Neural progenitor cell (in vitro differentiated cells): Measurements from ENCODE around the gene TBC1D1. TPM values are rescaled to one million over a fixed set of nuclear protein-coding genes. Genes with fewer than 3 reads are reported as not detected.
A peak's percentile ranks its signal among the peaks of the same experiment; 100 is the strongest.

Experiments used
- DNase-seq: peaks from one replicate; pipeline ENCODE4 v3.0.0-alpha.2; 2016; ENCODE audit warnings: low spot score
- H2AFZ ChIP-seq: fragments of 200-600 bp; sonication (generic); replicated peaks from 2 replicates; pipeline ENCODE4 v1.6.1; 2016; ENCODE audit warnings: antibody characterized with exemption
- H3F3A ChIP-seq: fragments of 200-600 bp; sonication (generic); 2 replicates; pipeline ENCODE4 v1.6.1; 2016; ENCODE audit warnings: antibody characterized with exemption, low read depth
- H3K27ac ChIP-seq: fragments of 200-600 bp; sonication (generic); 2 replicates; pipeline ENCODE4 v1.5.1; 2016; ENCODE audit warnings: mild to moderate bottlenecking
- H3K27me3 ChIP-seq: fragments of 200-600 bp; sonication (generic); 2 replicates; pipeline ENCODE4 v1.6.1; 2016; ENCODE audit warnings: mild to moderate bottlenecking, moderate library complexity
- H3K36me3 ChIP-seq: fragments of 200-600 bp; sonication (generic); 2 replicates; pipeline ENCODE4 v1.5.1; 2016
- H3K4me1 ChIP-seq: fragments of 200-600 bp; sonication (generic); 2 replicates; pipeline ENCODE4 v1.6.1; 2016; ENCODE audit warnings: mixed run types
- H3K4me2 ChIP-seq: fragments of 200-600 bp; sonication (generic); 2 replicates; pipeline ENCODE4 v1.6.1; 2016
- H3K4me3 ChIP-seq: fragments of 200-600 bp; sonication (generic); 2 replicates; pipeline ENCODE4 v1.5.1; 2016
- H3K79me2 ChIP-seq: fragments of 200-600 bp; sonication (generic); 2 replicates; pipeline ENCODE4 v1.6.1; 2016; ENCODE audit warnings: low read depth
- H3K9ac ChIP-seq: fragments of 200-600 bp; sonication (generic); 2 replicates; pipeline ENCODE4 v1.6.1; 2016
- H3K9me3 ChIP-seq: fragments of 200-600 bp; sonication (generic); 2 replicates; pipeline ENCODE4 v1.5.1; 2016; ENCODE audit warnings: low read depth
- H4K20me1 ChIP-seq: fragments of 200-600 bp; sonication (generic); 2 replicates; pipeline ENCODE4 v1.6.1; 2016; ENCODE audit warnings: low read depth
- H3K27ac Mint-ChIP-seq: 3 replicates; pipeline ENCODE4 v1.8.0; 2021; ENCODE audit warnings: mixed read lengths
- H3K27me3 Mint-ChIP-seq: 2 replicates; pipeline ENCODE4 v1.8.0; 2022; ENCODE audit warnings: low read depth, mild to moderate bottlenecking, inconsistent platforms, moderate library complexity, mixed read lengths; ENCODE audit not compliant: insufficient read depth
- H3K36me3 Mint-ChIP-seq: 3 replicates; pipeline ENCODE4 v1.8.0; 2021; ENCODE audit warnings: mixed read lengths
- H3K4me1 Mint-ChIP-seq: 3 replicates; pipeline ENCODE4 v1.8.0; 2021; ENCODE audit warnings: mixed read lengths
- H3K4me3 Mint-ChIP-seq: 3 replicates; pipeline ENCODE4 v1.8.0; 2021; ENCODE audit warnings: mild to moderate bottlenecking, moderate library complexity, mixed read lengths
- H3K9me3 Mint-ChIP-seq: 3 replicates; pipeline ENCODE4 v1.8.0; 2020; ENCODE audit warnings: mixed read lengths
- CTCF ChIP-seq: fragments of 200-600 bp; sonication (generic); IDR thresholded peaks from 2 replicates; pipeline ENCODE4 v1.5.1; 2017; ENCODE audit warnings: antibody characterized with exemption, mild to moderate bottlenecking
- EZH2 ChIP-seq: fragments of 200-600 bp; sonication (generic); IDR thresholded peaks from 2 replicates; pipeline ENCODE4 v1.6.1; 2017; ENCODE audit warnings: antibody characterized with exemption, mild to moderate bottlenecking, moderate library complexity
- EZH2phosphoT487 ChIP-seq: fragments of 200-600 bp; sonication (generic); IDR thresholded peaks from 2 replicates; pipeline ENCODE4 v1.6.1; 2017; ENCODE audit warnings: antibody characterized with exemption
- total RNA-seq: library from RNA; depleted of rRNA; stranded (reverse); fragments of >200 nt; gene quantifications from 2 replicates; pipeline ENCODE4 v1.2.3, GENCODE V29; 2015; ENCODE audit warnings: low replicate concordance

TBC1D1 gene
- total RNA-seq, 1 donor from 2014 or later, result 208 TPM

DNA sequence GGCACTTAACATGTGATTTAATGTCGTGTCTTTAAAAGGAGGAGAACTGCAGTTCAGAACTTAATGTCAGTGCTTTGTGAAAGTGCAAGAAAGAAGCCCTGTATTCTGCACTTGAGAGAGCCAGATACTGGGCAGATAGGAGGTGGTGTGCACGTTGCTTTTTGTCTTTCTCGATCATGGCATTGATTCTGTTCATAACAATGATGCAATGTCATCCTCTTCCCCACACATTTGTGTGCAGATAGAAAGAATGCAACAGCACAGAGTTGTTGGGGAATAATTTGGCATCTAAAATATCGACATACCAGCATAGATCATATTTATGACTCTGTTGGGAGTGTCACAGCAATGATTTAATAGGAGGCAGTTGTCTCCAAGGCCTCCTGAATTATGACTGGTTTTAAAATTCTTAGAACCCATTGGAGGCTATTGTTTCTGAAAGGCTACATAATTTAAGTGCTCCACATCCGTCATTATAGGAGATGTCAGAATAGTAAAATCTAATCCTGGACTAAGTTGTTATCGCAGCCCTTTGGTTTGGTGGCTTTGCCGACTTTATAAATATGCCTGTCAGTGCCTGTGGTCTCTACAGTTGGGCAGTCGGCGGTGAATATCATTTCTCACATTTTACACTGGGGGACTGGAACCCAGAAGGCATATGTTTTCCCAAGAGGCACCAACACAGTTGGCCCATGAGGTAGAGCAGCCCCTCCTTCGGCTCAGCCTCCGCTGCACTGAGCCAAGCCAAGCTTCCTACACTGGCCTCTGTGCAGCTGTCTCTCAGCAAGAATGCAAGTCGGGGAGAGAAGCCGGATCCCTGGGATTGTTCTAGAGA lies 194.2 kb downstream of the TBC1D1 start:
- peaks cover 12% of the 10 kb centered on the region for H3K4me1 ChIP-seq
- no peak overlapping the region for H3K27ac Mint-ChIP-seq
- H3K9me3 Mint-ChIP-seq, result peaks cover 2% of the 10 kb centered on the region
- peaks cover 11% of the 10 kb centered on the region for H3K27me3 Mint-ChIP-seq
- no peak overlapping the region for H3K9ac ChIP-seq
- H3K4me3 Mint-ChIP-seq, result no peak overlapping the region
- no peaks in the 10 kb centered on the region for H3F3A ChIP-seq
- H4K20me1 ChIP-seq, result no peaks in the 10 kb centered on the region
- peaks cover 52% of the 10 kb centered on the region for H3K4me1 Mint-ChIP-seq
- H3K9me3 ChIP-seq, result no peaks in the 10 kb centered on the region
- H3K36me3 Mint-ChIP-seq, result peaks cover 17% of the 10 kb centered on the region
- TF ChIP-seq EZH2, result no peak
- TF ChIP-seq CTCF, result no peak
- TF ChIP-seq EZH2phosphoT487, result no peak
- peak; percentile 20 for DNase-seq
- no peak overlapping the region for H3K27ac ChIP-seq
- no peak overlapping the region for H2AFZ ChIP-seq
- no peak overlapping the region for H3K4me2 ChIP-seq
- no peaks in the 10 kb centered on the region for H3K27me3 ChIP-seq
- no peaks in the 10 kb centered on the region for H3K79me2 ChIP-seq
- H3K36me3 ChIP-seq, result no peaks in the 10 kb centered on the region
- H3K4me3 ChIP-seq, result no peak overlapping the region

DNA sequence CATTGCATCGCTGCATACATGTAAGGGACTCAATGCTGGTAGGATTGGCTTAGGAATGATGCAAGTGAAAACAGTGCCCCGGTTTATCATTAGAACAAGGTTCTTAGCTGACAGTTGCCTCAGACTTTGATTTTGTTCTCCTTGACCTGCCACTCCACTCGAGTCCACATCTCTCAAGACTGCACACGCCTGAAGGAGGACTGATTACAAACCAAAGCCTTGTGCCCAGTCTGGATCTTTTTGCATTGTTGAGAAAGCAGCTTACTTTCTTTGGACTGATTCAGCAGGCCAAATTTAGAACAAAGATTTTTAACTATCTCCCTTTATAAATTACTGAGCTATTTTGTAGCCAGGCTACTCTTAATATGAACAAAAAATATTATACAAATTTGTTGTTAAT lies 194.9 kb downstream of the TBC1D1 start:
- no peak overlapping the region for H3K4me3 ChIP-seq
- no peak overlapping the region for H3K27ac ChIP-seq
- Mint-ChIP-seq H3K4me1 (peaks cover 47% of the 10 kb centered on the region), H3K27me3 (peaks cover 11% of the 10 kb centered on the region), H3K4me3 (no peak overlapping the region), H3K27ac (no peak overlapping the region), H3K9me3 (no peaks in the 10 kb centered on the region), H3K36me3 (peaks cover 19% of the 10 kb centered on the region)
- no peak overlapping the region for H3K4me2 ChIP-seq
- H3F3A ChIP-seq, result no peaks in the 10 kb centered on the region
- no peaks in the 10 kb centered on the region for H4K20me1 ChIP-seq
- no peak for DNase-seq
- no peak overlapping the region for H3K9ac ChIP-seq
- H3K4me1 ChIP-seq, result peaks cover 12% of the 10 kb centered on the region
- H3K36me3 ChIP-seq, result no peaks in the 10 kb centered on the region
- H2AFZ ChIP-seq, result no peak overlapping the region
- no peaks in the 10 kb centered on the region for H3K79me2 ChIP-seq
- no peak for TF ChIP-seq EZH2
- TF ChIP-seq EZH2phosphoT487, result no peak
- no peak for TF ChIP-seq CTCF
- no peaks in the 10 kb centered on the region for H3K27me3 ChIP-seq
- no peaks in the 10 kb centered on the region for H3K9me3 ChIP-seq

DNA sequence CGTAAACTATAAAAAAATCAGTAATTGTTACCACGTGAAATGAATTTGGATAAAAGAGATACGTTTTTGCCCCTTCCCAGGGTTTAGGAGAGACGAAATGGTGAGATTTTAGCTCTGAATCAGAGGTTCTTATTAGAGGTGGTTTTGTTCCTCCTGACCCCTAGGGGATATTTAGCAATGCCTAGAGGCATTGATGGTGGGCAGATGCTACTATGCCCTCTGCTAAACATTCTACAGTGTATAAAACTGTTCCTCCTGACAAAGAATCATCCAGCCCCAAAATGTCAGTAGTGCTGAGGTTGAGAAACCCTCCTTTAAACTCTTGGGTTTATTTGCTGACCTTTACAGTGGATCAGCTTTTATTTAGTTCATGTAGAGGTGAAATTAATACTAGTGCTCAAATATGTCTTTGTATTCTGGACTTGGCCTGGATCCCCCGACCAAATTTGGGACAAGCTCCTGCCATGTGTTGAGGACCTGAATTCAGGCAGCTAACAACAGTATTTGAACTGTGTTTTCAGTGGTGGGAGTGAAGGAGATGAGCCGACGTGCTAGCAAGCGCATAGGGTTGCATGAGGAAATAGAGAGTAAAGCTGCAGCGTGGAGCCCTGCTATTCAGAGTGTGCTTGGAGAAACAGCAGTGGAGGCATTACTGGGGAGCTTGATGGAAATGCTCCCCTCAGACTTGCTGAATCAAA lies 195.4 kb downstream of the TBC1D1 start:
- Histone ChIP-seq H3K36me3 (no peaks in the 10 kb centered on the region), H3K79me2 (no peaks in the 10 kb centered on the region), H3K9ac (no peak overlapping the region), H3K9me3 (no peaks in the 10 kb centered on the region), H3K4me2 (no peak overlapping the region), H3F3A (no peaks in the 10 kb centered on the region), H4K20me1 (no peaks in the 10 kb centered on the region), H3K27ac (no peak overlapping the region), H3K4me1 (peaks cover 12% of the 10 kb centered on the region), H3K4me3 (no peak overlapping the region), H2AFZ (no peak overlapping the region), H3K27me3 (no peaks in the 10 kb centered on the region)
- Mint-ChIP-seq H3K27ac (no peak overlapping the region), H3K4me1 (peaks cover 42% of the 10 kb centered on the region), H3K4me3 (no peak overlapping the region), H3K9me3 (no peaks in the 10 kb centered on the region), H3K36me3 (peaks cover 20% of the 10 kb centered on the region), H3K27me3 (peaks cover 10% of the 10 kb centered on the region)
- DNase-seq, result no peak
- TF ChIP-seq CTCF, result no peak
- TF ChIP-seq EZH2phosphoT487, result no peak
- no peak for TF ChIP-seq EZH2
